ENCODE results near the gene BRINP3.
"Not testable (repeated sequence)": the region's sequence is repeated elsewhere in the genome, so short reads cannot be mapped to it uniquely, and the experiment has no call there.

The BRINP3 gene

GRCh38 chr1:190477762-190478148 lies at the start of gene BRINP3:
BRINP3 (minus strand) TSS chr1:190477864.
- DNase-seq: no peak

GRCh38 chr1:190511554-190511953 lies 33.9 kb upstream of the BRINP3 start:
- no peak for DNase-seq

DNA sequence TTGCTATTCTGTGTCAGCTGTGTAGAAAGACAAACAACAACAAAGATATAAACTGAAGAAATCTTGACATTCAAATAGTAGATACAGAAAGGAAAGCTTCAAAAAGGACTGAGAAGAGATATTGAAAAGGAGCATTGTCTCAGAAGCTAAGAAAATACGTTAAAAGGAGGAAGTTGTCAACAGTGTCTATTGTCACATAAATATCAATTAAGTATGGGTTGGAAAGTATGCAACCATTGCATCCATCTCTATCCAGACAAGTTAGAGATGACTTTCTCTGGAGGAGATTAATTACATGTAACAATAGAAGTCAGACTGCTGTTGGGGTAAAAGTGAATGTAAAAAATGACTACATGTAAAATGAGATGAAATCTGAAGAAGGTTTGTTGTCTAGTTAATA lies 29.7 kb upstream of the BRINP3 start:
- no peak for DNase-seq

DNA sequence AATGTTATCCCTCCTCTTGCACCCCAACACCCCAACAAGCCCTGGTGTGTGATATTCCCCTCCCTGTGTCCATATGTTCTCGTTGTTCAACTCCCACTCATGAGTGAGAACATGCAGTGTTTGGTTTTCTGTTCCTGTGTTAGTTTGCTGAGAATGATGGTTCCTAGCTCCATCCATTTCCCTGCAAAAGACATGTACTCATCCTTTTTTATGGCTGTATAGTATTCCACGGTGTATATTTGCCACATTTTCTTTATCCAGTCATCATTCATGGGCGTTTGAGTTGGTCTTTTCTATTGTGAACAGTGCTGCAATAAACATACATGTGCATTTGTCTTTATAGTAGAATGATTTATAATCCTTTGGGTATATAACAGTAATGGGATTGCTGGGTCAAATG lies 26.9 kb upstream of the BRINP3 start:
- DNase-seq: not testable (repeated sequence)

DNA sequence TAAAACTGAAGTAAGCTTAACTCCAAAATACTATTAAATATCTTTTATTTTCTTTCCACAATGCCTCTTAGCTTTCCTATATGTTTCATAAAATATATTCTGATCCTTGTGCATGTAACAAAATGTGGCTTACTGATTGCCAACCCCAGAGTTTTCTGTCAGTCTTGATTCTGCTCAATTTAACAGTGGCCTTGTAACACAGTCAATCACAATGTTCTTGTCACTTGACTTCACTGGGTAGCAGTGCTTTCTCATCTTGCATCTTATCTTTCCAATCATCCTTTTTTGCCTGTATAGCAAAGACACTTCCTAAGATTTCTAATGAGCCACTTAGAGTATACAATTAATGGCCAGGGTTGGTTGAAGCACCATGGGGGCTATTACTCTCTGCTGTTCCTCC lies 19.9 kb upstream of the BRINP3 start:
- no peak for DNase-seq

- DNase-seq: no peak
Observed at GRCh38 chr1:190494451-190494850, 16.8 kb upstream of the BRINP3 start.

DNA sequence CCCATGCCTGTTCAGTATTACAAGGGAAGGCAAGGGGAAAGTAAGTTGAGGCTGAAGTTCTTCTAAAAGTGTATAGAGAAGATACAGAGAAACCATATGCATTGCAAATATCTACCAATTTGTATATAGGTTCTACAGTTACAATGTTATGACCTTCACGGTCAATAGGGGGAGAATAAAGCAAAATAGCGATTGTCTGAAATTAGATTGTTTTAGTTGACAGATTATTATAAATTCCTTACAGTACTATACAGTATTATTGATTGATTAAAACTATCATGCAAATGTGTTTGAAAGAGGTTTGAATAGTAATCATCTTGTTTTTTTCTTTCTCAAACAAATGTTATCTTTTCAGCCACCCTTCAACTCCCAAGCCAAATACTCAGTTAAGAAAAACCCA lies 13.7 kb upstream of the BRINP3 start:
- DNase-seq: no peak

DNA sequence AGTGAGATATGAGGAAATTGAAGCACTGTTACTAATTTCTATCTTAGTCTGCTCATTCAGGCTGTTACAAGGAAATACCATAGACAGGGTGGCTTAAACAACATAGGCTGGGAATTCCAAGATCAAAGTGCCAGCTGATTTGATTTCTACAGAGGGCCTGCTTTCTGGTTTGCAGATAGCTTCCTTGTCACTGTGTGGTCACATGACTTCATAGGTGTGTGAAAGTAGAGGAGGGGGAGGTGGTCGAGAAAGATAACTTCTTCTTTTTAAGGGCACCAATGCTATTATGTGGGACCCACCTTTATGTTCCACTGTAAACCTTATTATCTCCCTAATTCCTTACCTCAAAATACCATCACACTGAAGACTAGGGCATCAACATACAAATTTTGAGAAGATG lies 6.4 kb upstream of the BRINP3 start:
- DNase-seq: no peak

DNA sequence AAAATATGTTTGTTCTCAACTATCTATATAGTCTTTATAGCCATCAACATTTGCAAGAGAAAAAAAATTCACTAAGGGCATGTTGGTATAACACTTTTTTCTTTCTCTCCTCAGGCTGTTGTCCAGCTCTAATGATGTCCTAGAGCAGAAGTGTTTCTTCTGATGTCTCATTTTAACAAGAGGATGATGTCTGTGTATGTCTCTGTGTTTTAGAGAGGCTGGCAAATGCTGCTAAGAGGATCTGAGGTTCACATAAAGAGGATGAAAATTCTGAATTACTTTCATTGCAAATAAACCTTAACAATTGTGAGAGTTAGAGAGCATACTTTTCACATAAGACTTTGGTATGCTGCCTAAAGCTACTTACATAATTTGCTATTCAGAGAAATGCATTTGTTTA lies 2.6 kb upstream of the BRINP3 start:
- DNase-seq: no peak

- no peak for DNase-seq
Observed at GRCh38 chr1:190479516-190479915, 1.9 kb upstream of the BRINP3 start.

- no peak for DNase-seq
Observed at GRCh38 chr1:190479050-190479397, 1.4 kb upstream of the BRINP3 start.

DNA sequence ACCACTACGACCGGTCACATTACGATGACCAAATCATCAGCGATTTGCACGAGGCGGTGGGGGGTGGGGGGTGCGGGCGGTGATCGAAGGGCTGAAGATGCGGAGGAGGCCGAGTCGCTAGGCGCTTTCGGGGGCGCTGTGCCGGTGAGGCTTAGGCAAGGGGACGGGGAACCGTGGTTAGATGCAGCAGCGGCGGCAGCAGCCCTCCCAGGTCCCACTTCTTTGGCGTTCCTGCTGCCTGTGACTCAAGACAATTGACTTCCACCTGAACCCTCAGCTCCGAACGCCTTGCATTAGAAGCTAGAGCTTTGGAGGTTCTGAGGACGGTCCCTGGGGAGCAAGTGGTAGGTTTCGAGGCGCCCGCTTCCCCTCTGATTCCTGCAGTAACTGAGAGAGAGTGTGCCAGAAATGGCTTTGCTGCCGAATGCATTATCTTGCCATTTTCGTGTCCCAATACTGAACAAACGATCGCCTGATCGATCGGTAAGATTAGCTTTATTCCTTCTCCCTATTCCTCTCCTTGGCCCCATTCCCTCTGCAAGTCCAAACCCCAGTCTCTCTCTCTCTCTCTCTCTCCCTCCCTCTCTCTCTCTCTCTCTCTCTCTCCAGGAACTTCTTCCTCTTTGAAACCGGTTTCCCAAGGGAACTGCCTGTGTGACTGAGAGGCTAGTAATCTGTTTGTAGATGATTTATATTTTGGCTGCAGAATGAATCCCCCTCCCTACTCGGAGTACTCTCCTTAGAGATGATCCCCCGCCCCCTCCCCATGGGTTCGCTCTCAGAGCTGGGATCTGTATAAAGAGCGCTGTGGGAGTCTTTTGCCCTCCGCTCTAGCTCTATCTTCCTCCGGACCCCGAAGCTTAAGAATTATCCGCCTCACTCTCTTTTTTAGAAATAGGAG lies 735 bp upstream of the BRINP3 start:
- no peak for DNase-seq

DNA sequence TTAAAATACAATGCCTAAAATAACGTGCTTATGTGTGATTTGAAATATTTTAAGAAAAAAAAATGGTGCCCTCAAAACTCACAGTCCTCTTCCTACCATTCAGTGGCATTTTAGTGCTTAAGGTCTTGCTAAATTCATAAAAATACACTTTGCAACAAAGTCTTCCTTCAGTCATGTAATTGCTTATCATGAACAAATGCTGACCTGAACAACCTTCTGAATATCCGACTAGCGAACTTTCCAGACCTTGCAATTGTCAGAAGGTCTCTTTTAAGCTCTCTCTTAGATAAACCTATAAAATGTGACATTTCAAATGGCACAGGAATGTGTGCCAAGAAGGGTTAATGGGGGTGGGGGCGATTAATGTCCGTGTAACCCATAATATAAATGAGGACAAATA lies 858 bp downstream of the BRINP3 start:
- no peak for DNase-seq

- DNase-seq: no peak
Observed at GRCh38 chr1:190476321-190476720, 1.3 kb downstream of the BRINP3 start.

GRCh38 chr1:190475421-190476141 lies 2.1 kb downstream of the BRINP3 start:
- DNase-seq: no peak

GRCh38 chr1:190474650-190475211 lies 2.9 kb downstream of the BRINP3 start:
- DNase-seq: no peak

DNA sequence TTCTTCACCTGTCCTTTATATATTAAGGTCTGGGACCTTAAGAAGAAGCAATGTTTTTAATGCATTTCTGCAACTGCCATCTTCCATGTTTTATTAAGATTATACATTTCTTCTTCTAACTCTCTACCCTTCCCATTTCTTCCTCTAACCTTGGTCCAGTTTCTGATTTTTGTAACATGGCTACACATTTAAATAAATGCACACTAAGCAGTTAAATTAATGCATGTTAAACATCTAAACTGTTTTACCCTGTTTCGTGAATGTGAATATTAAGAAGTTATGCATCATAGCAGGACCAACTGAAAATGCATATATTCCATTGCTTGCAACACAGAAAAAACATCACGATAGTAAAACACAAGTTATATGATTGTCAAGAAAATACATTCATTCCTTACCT lies 3.7 kb downstream of the BRINP3 start:
- no peak for DNase-seq

DNA sequence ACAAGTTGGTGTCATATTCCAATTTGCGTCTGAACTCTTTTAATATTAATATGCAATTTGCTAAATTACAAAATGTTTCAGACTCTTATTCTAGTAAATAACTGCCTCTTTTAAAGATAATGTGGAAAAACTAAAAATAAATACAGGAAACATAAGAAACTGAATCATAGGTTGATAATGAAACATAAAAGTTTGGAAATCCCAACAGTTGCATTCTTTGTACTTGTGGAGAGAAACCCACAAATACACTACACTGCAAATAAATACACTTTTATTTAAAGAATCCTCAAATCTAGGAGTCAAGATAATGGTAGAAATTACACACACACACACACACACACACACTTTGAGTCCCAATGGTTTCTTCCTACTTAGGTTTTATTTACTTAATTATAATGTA lies 5.2 kb downstream of the BRINP3 start:
- DNase-seq: no peak

DNA sequence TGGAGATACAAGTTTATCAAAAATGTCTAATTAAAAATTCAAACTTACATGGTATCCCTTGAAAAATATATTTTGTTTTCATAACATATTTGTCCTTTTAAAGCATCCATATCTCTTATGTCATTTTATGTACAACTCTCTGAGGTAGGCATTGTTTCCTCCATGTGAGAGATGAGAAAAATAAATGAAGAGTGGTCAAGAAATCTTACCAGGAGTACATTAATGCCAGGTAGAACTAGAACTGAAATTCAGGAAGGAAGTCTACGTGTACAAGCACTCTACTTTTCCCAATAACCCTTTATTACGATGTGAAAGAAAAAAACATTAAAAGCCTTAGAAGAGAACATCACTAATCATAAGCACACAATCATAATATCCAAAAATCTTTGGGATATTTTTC lies 5.6 kb downstream of the BRINP3 start:
- no peak for DNase-seq

DNA sequence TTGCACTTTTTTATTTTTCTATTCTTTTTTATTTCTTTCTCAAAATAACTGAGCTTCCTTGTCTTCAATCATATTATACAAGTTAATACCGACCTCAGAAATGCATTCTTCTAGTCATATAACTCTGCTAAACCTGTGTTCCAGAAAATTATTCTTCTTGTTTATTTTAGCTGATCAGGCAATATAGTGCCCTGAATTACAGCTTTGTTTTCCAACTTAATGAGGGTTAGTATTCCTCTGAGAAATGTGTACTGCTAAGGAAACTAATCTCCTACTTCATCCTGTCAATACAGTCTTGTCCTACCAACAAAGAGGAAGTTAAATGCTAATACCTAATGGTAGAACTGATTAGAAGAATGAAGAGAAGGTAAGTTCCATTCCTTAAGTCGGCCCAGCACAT lies 13.0 kb downstream of the BRINP3 start:
- no peak for DNase-seq

DNA sequence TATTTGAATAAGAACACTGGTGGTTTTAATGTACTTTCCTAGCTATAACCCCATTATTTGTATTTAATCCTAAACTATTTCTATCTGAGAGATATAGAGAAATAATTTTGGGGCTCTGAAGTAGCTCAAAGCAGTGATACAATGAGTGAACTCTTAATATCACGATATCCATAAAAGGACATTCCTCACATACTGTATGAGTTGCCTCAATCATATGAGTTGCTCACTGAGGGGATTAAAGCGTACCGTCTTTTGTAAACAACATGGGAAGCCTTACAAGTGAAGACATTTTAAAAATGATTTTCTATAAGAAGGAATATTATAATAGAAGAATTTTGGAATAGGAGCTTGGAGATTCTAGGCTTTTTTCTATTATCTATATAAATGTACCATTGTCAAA lies 21.5 kb downstream of the BRINP3 start:
- DNase-seq: no peak

DNA sequence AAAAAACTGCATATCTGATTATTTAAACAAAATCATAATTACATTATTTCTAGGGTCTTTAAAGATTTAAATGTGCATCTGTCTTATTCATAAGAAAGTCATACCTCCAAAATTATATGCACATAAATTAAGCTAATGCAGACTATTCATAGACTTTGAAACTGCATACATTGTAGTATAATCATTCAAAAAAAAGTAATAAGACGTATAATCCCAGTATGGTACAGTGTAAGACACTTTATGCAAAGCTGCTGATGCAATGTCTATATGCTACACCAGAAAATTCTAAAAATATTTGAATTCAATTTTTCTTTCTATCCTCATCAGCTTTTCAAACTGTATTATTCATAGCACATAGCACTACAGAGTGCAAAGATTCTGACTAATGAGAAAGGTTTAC lies 22.0 kb downstream of the BRINP3 start:
- no peak for DNase-seq

- no peak for DNase-seq
Observed at GRCh38 chr1:190453550-190453949, 24.1 kb downstream of the BRINP3 start.

- DNase-seq: no peak
Observed at GRCh38 chr1:190452272-190452848, 25.3 kb downstream of the BRINP3 start.
